Colonic mucosa (tissue), 4 donors: ENCODE data around the gene CSNK1A1. TPM values are rescaled to one million over a fixed set of nuclear protein-coding genes. Genes with fewer than 3 reads are reported as not detected.

Experiments used
- DNase-seq: peaks from one replicate; pipeline ENCODE4 v3.0.0-alpha.2; 2020
- H3K27ac ChIP-seq: fragments of 200-600 bp; one replicate; pipeline ENCODE4 v1.8.0; 2021
- H3K27me3 ChIP-seq: fragments of 200-600 bp; one replicate; pipeline ENCODE4 v1.8.0; 2021
- H3K36me3 ChIP-seq: fragments of 200-600 bp; one replicate; pipeline ENCODE4 v1.8.0; 2021
- H3K4me1 ChIP-seq: fragments of 200-600 bp; one replicate; pipeline ENCODE4 v1.8.0; 2021; ENCODE audit warnings: mild to moderate bottlenecking
- H3K4me3 ChIP-seq: fragments of 200-600 bp; one replicate; pipeline ENCODE4 v1.8.0; 2021
- H3K9ac ChIP-seq, 2 donors: one replicate each; pipeline ENCODE4 v1.7.0; 2013; ENCODE audit warnings: control low read depth in 2 of 2, low read depth in 2 of 2, low read length in 2 of 2
- H3K9me3 ChIP-seq: fragments of 200-600 bp; one replicate; pipeline ENCODE4 v1.8.0; 2021
- intact Hi-C: fragments of 100-400 bp; cut with DNase I; formaldehyde crosslinking; loops from one replicate; pipeline ENCODE4 v1.14.1; 2022
- total RNA-seq, 2 donors: library from RNA; stranded (reverse); fragmentation: NEBNext Ultra II Directional in 1 of 2; extraction: Animal tissue kit (Norgen Biotek cat#: 25700) in 1 of 2; gene quantifications; one replicate each; pipeline ENCODE4 v1.2.1, GENCODE V29; 2021
- TF ChIP-seq, protein P1 (sequence below): fragments of 200-600 bp; IDR thresholded peaks from one replicate; pipeline ENCODE4 v1.8.0; 2022; ENCODE audit warnings: antibody characterized with exemption, mild to moderate bottlenecking
- donor health status: healthy.
- donor health status: DM: no; HTN: no; CAD: no.
- donor health status: DM: no; HTN: no; CAD: no.

Gene CSNK1A1
- total RNA-seq, 2 donors from 2014 or later: 248 to 257 TPM

DNA sequence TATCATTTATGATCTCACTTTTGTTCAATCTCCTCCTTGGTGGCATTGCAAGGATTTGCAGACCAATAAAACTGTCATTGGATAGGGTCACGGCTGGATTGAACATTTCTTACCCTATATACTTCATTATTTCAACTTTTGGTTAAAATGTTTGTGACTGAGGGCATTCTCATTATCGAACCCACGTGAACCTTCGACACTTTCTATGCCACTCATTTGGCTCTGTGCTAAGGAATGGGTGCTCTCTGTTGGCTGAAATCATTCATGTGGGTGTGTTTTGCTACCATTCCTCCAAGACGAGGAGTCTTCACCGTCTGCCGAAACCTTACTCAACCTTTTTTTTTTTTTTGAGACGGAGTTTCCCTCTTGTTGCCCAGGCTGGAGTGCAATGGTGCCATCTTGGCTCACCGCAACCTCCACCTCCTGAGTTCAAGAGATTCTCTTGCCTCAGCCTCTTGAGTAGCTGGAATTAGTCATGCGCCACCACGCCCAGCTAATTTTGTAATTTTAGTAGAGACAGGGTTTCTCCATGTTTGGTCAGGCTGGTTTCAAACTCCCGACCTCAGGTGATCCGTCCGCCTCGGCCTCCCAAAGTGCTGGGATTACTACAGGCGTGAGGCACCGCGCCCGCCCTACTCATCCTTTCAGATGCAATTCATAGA lies 62.5 kb downstream of the CSNK1A1 start:
- TF ChIP-seq, protein P1, sequence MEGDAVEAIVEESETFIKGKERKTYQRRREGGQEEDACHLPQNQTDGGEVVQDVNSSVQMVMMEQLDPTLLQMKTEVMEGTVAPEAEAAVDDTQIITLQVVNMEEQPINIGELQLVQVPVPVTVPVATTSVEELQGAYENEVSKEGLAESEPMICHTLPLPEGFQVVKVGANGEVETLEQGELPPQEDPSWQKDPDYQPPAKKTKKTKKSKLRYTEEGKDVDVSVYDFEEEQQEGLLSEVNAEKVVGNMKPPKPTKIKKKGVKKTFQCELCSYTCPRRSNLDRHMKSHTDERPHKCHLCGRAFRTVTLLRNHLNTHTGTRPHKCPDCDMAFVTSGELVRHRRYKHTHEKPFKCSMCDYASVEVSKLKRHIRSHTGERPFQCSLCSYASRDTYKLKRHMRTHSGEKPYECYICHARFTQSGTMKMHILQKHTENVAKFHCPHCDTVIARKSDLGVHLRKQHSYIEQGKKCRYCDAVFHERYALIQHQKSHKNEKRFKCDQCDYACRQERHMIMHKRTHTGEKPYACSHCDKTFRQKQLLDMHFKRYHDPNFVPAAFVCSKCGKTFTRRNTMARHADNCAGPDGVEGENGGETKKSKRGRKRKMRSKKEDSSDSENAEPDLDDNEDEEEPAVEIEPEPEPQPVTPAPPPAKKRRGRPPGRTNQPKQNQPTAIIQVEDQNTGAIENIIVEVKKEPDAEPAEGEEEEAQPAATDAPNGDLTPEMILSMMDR: no peak
- Histone ChIP-seq H3K27me3 (no peaks in the 10 kb centered on the region), H3K36me3 (no peaks in the 10 kb centered on the region), H3K9ac (peak overlapping the region in 1 of 2 donors; percentile 5), H3K4me1 (peaks cover 12% of the 10 kb centered on the region), H3K4me3 (no peak overlapping the region), H3K9me3 (no peaks in the 10 kb centered on the region), H3K27ac (no peak overlapping the region)
- intact Hi-C loops: loop anchor here (5.0 kb wide), 1 partner anchor 41 kb away; no protein-coding TSS in a partner anchor
- DNase-seq: no peak

DNA sequence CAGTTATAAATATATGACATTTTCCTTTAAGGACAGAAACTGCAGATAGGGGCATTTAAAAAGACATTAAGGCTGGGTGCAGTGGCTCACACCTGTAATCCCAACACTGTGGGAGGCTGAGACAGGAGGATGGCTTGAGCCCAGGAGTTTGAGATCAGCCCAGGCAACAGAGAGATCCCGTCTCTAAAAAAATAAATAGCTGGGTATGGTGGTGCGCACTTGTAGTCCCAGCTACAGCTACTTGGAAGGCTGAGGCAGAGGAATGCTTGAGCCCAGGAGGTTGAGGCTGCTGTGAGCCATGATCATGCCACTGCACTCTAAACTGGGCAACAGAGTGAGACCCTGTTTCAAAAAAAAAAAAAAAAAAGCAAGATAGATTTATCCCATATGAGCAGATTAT lies 63.6 kb downstream of the CSNK1A1 start:
- intact Hi-C loops: loop anchor here (5.0 kb wide), 1 partner anchor 40 kb away; no protein-coding TSS in a partner anchor

DNA sequence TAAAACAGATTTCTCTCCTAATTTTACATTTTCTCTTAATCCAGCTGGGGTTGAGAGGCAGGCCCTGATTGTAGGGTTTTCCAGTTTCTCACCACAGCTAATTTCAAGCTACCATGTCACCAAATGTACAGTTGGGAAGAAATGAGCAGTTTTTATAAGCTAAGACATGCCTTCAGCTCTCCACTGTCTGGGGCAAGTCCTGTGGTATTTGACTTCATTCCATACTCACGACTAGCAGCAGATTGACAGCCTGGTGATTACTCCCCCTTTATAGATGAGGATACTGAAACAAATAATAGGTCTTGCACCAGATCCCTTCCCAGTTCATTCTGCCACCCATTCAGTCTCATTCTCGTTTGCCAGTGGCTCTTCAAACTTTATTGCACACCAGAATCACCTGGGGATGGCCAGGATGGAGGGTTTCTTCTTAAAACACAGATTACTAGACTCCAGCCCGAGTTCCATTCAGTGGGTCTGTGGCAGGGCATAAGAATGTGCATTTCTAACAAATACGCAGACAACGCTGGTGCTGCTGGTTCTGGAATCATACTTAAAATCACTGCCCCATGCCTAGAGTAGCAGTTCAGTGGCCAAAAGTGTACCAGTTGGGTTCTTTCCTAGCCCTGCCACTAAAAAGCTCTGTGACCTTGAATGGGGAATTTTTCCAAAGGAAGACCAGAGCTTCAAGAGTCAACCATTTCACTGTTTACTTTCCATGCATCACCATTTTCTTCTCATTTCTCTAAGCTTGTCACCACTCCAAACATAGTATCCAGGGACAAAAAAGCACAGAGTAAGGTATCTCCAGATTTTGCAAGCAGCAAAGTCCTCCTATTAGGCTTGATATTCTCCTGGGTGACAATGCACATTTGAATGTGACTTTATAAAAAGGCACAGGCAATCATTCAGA lies 64.3 kb downstream of the CSNK1A1 start:
- no peak for DNase-seq
- Histone ChIP-seq H3K36me3 (no peaks in the 10 kb centered on the region), H3K9ac (peak overlapping the region in 1 of 2 donors; percentile 51), H3K9me3 (no peaks in the 10 kb centered on the region), H3K27ac (peak overlapping the region; percentile 79), H3K27me3 (no peaks in the 10 kb centered on the region), H3K4me1 (peaks cover 14% of the 10 kb centered on the region), H3K4me3 (no peak overlapping the region)
- intact Hi-C loops: loop anchor here (5.0 kb wide), 1 partner anchor 40 kb away; no protein-coding TSS in a partner anchor
- TF ChIP-seq, protein P1: no peak

More for the DNA sequence above, 63.6 kb downstream of the CSNK1A1 start:
- H3K4me3 ChIP-seq: no peak overlapping the region
- H3K36me3 ChIP-seq: no peaks in the 10 kb centered on the region
- H3K9me3 ChIP-seq: no peaks in the 10 kb centered on the region
- DNase-seq: no peak
- no peaks in the 10 kb centered on the region for H3K27me3 ChIP-seq
- no peak overlapping the region for H3K9ac ChIP-seq
- H3K4me1 ChIP-seq: peaks cover 14% of the 10 kb centered on the region
- H3K27ac ChIP-seq: peak overlapping the region; percentile 79
- TF ChIP-seq, protein P1: no peak

DNA sequence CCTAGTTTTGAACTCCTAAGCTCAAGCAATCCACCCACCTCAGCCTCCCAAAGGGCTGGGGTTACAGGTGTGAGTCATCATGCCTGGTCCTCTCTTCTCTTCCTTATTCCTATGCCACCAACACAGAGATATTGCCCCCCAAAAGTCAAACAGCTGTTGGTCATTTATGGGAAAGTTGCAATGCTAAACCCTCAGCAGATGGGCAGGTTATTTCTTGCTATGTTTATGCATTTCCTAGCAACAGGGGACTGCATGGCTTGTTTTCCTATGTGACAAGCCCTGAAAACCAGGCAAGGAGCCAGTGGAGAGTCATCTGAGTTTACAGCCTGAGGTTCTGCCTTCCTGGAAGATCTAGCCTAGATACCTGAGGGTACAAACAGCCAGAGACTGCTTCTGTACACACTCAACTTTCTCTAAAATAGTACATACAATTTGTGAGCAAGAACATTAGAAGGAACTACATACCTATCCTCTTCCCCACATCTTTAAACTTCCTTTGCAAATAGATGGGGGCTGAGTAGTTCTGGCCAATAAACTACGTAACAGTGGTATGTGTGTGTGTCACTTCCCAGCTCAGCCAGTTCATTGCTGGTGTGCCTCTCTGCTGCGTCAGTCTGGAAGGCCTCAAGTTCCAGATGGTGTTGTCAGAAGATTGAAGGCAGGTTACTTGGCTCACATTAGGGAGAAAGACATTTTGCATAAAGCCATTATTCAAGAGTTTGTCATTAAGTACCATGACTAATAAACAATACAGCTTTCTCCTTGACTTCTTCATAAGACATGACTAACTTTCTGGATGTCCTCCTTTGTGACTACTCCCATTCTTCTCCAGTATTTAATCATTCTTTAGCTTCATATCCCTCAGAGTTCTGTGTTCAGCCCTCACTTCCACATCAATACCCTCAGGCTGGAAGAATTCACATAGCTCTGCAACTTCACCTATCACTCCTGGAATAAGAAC lies 65.3 kb downstream of the CSNK1A1 start:
- Histone ChIP-seq H3K9me3 (no peaks in the 10 kb centered on the region), H3K4me3 (no peak overlapping the region), H3K27me3 (no peaks in the 10 kb centered on the region), H3K9ac (peak overlapping the region in 1 of 2 donors; percentile 51), H3K4me1 (peaks cover 14% of the 10 kb centered on the region), H3K36me3 (no peaks in the 10 kb centered on the region), H3K27ac (peak overlapping the region; percentile 79)
- TF ChIP-seq, protein P1: no peak
- intact Hi-C loops: loop anchor here (5.0 kb wide), 1 partner anchor 39 kb away; no protein-coding TSS in a partner anchor
- peak; percentile 91 for DNase-seq
